HG03280 (cell line): ENCODE measurements around the gene ABHD18.
"Not testable (repeated sequence)": the region's sequence is repeated elsewhere in the genome, so short reads cannot be mapped to it uniquely, and the experiment has no call there.

Source experiments
- ATAC-seq: cut with Tn5 transposase; IDR thresholded peaks from one replicate; pipeline ENCODE4 v1.9.1; 2021; ENCODE audit warnings: mild to moderate bottlenecking, moderate library complexity; ENCODE audit not compliant: unreplicated experiment

ABHD18 gene

GRCh38 chr4:127965062-127965802 is at the start of gene ABHD18, which contains the start of gene MFSD8:
Gene ABHD18 (plus strand): TSS chr4:127965406. CDS start chr4:127982956, 17,550 bp downstream.
Gene MFSD8 (minus strand): TSS chr4:127965173. CDS start chr4:127965133, 40 bp downstream.
- ATAC-seq: peak; percentile 94

- no peak for ATAC-seq
Measured at GRCh38 chr4:127916512-127916911, 48.7 kb upstream of the ABHD18 start.

- no peak for ATAC-seq
Measured at GRCh38 chr4:127917151-127917550, 48.1 kb upstream of the ABHD18 start.

GRCh38 chr4:127920521-127920920 is 44.7 kb upstream of the ABHD18 start:
- ATAC-seq: no peak

GRCh38 chr4:127922226-127922625 is 43.0 kb upstream of the ABHD18 start:
- no peak for ATAC-seq

GRCh38 chr4:127925720-127926119 is 39.5 kb upstream of the ABHD18 start:
- not testable (repeated sequence) for ATAC-seq

- ATAC-seq: no peak
Measured at GRCh38 chr4:127930175-127930574, 35.0 kb upstream of the ABHD18 start.

- ATAC-seq: not testable (repeated sequence)
Measured at GRCh38 chr4:127931836-127932235, 33.4 kb upstream of the ABHD18 start.

GRCh38 chr4:127936974-127937373 is 28.2 kb upstream of the ABHD18 start:
- ATAC-seq: no peak

GRCh38 chr4:127957105-127957504 is 8.1 kb upstream of the ABHD18 start:
- ATAC-seq: no peak

- no peak for ATAC-seq
Measured at GRCh38 chr4:127959794-127960193, 5.4 kb upstream of the ABHD18 start.

GRCh38 chr4:127963633-127964398 is 1.4 kb upstream of the ABHD18 start:
- ATAC-seq: not testable (repeated sequence)

- ATAC-seq: peak; percentile 11
Measured at GRCh38 chr4:127964426-127965061, 662 bp upstream of the ABHD18 start.

- ATAC-seq: peak; percentile 41
Measured at GRCh38 chr4:127965803-127966175, 583 bp downstream of the ABHD18 start.

GRCh38 chr4:127967141-127967775 is 2.1 kb downstream of the ABHD18 start:
- no peak for ATAC-seq

GRCh38 chr4:127968586-127968985 is 3.4 kb downstream of the ABHD18 start:
- no peak for ATAC-seq

GRCh38 chr4:127970925-127971324 is 5.7 kb downstream of the ABHD18 start:
- not testable (repeated sequence) for ATAC-seq

GRCh38 chr4:127975121-127975770 is 10.0 kb downstream of the ABHD18 start:
- no peak for ATAC-seq

GRCh38 chr4:127978930-127979329 is 13.7 kb downstream of the ABHD18 start:
- no peak for ATAC-seq

- ATAC-seq: no peak
Measured at GRCh38 chr4:127982445-127982844, 17.2 kb downstream of the ABHD18 start.

- no peak for ATAC-seq
Measured at GRCh38 chr4:127985989-127986388, 20.8 kb downstream of the ABHD18 start.
